ENCODE results near the gene KRTAP10-1.

Gene KRTAP10-1

GRCh38 chr21:44507673-44508425, 32.1 kb downstream of the KRTAP10-1 start:
- H3K4me1 ChIP-seq (ENCODE audit: insufficient read depth, low read length) = peaks cover 4% of the 10 kb centered on the region
- no peaks in the 10 kb centered on the region for H3K79me2 ChIP-seq (ENCODE audit: insufficient read depth, low read length)
- no peaks in the 10 kb centered on the region for H3K9me3 ChIP-seq (ENCODE audit: insufficient read depth, low read length, severe bottlenecking)
- DNase-seq (no peak), ATAC-seq (ENCODE audit: insufficient read depth, low read depth) (no peak)
- H4K20me1 ChIP-seq (ENCODE audit: insufficient read depth, low read length) = 0 out of 2 replicates have a peak, but pooled peaks cover 9% of the 10 kb centered on the region
- no peaks in the 10 kb centered on the region for H3K27me3 ChIP-seq (ENCODE audit: insufficient read depth, low read length, poor library complexity)
- H3K27ac ChIP-seq (ENCODE audit: low read length) = no peak overlapping the region
- H2AFZ ChIP-seq (ENCODE audit: low read depth, low read length) = no peak overlapping the region
- TF ChIP-seq CTCF (IDR thresholded peaks at IDR 0.05; ENCODE audit: borderline replicate concordance, extremely low read depth, low read length, poor library complexity, severe bottlenecking) = no peak
- TF ChIP-seq EZH2 (IDR thresholded peaks at IDR 0.05; ENCODE audit: borderline replicate concordance, low read depth, low read length, severe bottlenecking) = no peak
- no peak overlapping the region for H3K4me2 ChIP-seq (ENCODE audit: insufficient read depth, low read length)
- H3K9ac ChIP-seq (ENCODE audit: low read depth, low read length) = no peak overlapping the region
- no peaks in the 10 kb centered on the region for H3K36me3 ChIP-seq (ENCODE audit: insufficient read depth, low read length)
- no peak overlapping the region for H3K4me3 ChIP-seq (ENCODE audit: low read depth in 1 of 2, low read length in 2 of 2)

- no peaks in the 10 kb centered on the region for H3K9me3 ChIP-seq (ENCODE audit: insufficient read depth, low read length, severe bottlenecking)
- no peak overlapping the region for H3K4me2 ChIP-seq (ENCODE audit: insufficient read depth, low read length)
- TF ChIP-seq CTCF (IDR thresholded peaks at IDR 0.05; ENCODE audit: borderline replicate concordance, extremely low read depth, low read length, poor library complexity, severe bottlenecking) = no peak
- no peak for TF ChIP-seq EZH2 (IDR thresholded peaks at IDR 0.05; ENCODE audit: borderline replicate concordance, low read depth, low read length, severe bottlenecking)
- DNase-seq (no peak), ATAC-seq (ENCODE audit: insufficient read depth, low read depth) (no peak)
- H3K79me2 ChIP-seq (ENCODE audit: insufficient read depth, low read length) = no peaks in the 10 kb centered on the region
- no peak overlapping the region for H3K27ac ChIP-seq (ENCODE audit: low read length)
- no peak overlapping the region for H3K9ac ChIP-seq (ENCODE audit: low read depth, low read length)
- H4K20me1 ChIP-seq (ENCODE audit: insufficient read depth, low read length) = 0 out of 2 replicates have a peak, but pooled peaks cover 9% of the 10 kb centered on the region
- H3K4me1 ChIP-seq (ENCODE audit: insufficient read depth, low read length) = peaks cover 4% of the 10 kb centered on the region
- no peak overlapping the region for H3K4me3 ChIP-seq (ENCODE audit: low read depth in 1 of 2, low read length in 2 of 2)
- no peaks in the 10 kb centered on the region for H3K36me3 ChIP-seq (ENCODE audit: insufficient read depth, low read length)
- H3K27me3 ChIP-seq (ENCODE audit: insufficient read depth, low read length, poor library complexity) = no peaks in the 10 kb centered on the region
- no peak overlapping the region for H2AFZ ChIP-seq (ENCODE audit: low read depth, low read length)
Measured at GRCh38 chr21:44506279-44507255, 33.4 kb downstream of the KRTAP10-1 start.

- H3K4me3 ChIP-seq (ENCODE audit: low read depth in 1 of 2, low read length in 2 of 2) = no peak overlapping the region
- H4K20me1 ChIP-seq (ENCODE audit: insufficient read depth, low read length) = 0 out of 2 replicates have a peak, but pooled peaks cover 5% of the 10 kb centered on the region
- DNase-seq (no peak), ATAC-seq (ENCODE audit: insufficient read depth, low read depth) (no peak)
- no peak overlapping the region for H3K9ac ChIP-seq (ENCODE audit: low read depth, low read length)
- peaks cover 4% of the 10 kb centered on the region for H3K4me1 ChIP-seq (ENCODE audit: insufficient read depth, low read length)
- H3K36me3 ChIP-seq (ENCODE audit: insufficient read depth, low read length) = no peaks in the 10 kb centered on the region
- H3K4me2 ChIP-seq (ENCODE audit: insufficient read depth, low read length) = no peak overlapping the region
- no peaks in the 10 kb centered on the region for H3K9me3 ChIP-seq (ENCODE audit: insufficient read depth, low read length, severe bottlenecking)
- H2AFZ ChIP-seq (ENCODE audit: low read depth, low read length) = no peak overlapping the region
- H3K27ac ChIP-seq (ENCODE audit: low read length) = no peak overlapping the region
- no peaks in the 10 kb centered on the region for H3K79me2 ChIP-seq (ENCODE audit: insufficient read depth, low read length)
- TF ChIP-seq CTCF (IDR thresholded peaks at IDR 0.05; ENCODE audit: borderline replicate concordance, extremely low read depth, low read length, poor library complexity, severe bottlenecking) (no peak), EZH2 (IDR thresholded peaks at IDR 0.05; ENCODE audit: borderline replicate concordance, low read depth, low read length, severe bottlenecking) (no peak)
- no peaks in the 10 kb centered on the region for H3K27me3 ChIP-seq (ENCODE audit: insufficient read depth, low read length, poor library complexity)
Measured at GRCh38 chr21:44505673-44506278, 34.2 kb downstream of the KRTAP10-1 start.

Measured in DND-41 (cell line).